Mesodermal cell (in vitro differentiated cells): ENCODE data around the gene SLC9B2.

Source experiments
- H3K27ac ChIP-seq: 2 replicates; pipeline ENCODE4 v1.7.0; 2013; ENCODE audit warnings: mild to moderate bottlenecking, low read depth, low read length, moderate library complexity; ENCODE audit not compliant: severe bottlenecking
- H3K36me3 ChIP-seq: 2 replicates; pipeline ENCODE4 v1.7.1; 2013; ENCODE audit warnings: mild to moderate bottlenecking, low read length, moderate library complexity; ENCODE audit not compliant: control insufficient read depth, insufficient read depth
- H3K4me1 ChIP-seq: one replicate; pipeline ENCODE4 v1.7.1; 2013; ENCODE audit warnings: mild to moderate bottlenecking, low read length; ENCODE audit not compliant: insufficient read depth, control insufficient read depth, poor library complexity, severe bottlenecking
- H3K4me3 ChIP-seq: 2 replicates; pipeline ENCODE4 v1.7.0; 2013; ENCODE audit warnings: low read length, control low read depth, mild to moderate bottlenecking; ENCODE audit not compliant: insufficient read depth, poor library complexity, severe bottlenecking; ENCODE audit errors: extremely low read depth
- H3K9me3 ChIP-seq: 2 replicates; pipeline ENCODE4 v1.7.1; 2013; ENCODE audit warnings: mild to moderate bottlenecking, low read length, moderate library complexity; ENCODE audit not compliant: control insufficient read depth
- WGBS, 2 experiments: methylation state at CpG; one replicate each; pipeline ENCODE4 v1.1.5; 2013; ENCODE audit warnings: missing lambda C conversion rate in 2 of 2; ENCODE audit not compliant: insufficient coverage in 2 of 2; 5-methylcytosine and 5-hydroxymethylcytosine counted together

SLC9B2 gene

DNA sequence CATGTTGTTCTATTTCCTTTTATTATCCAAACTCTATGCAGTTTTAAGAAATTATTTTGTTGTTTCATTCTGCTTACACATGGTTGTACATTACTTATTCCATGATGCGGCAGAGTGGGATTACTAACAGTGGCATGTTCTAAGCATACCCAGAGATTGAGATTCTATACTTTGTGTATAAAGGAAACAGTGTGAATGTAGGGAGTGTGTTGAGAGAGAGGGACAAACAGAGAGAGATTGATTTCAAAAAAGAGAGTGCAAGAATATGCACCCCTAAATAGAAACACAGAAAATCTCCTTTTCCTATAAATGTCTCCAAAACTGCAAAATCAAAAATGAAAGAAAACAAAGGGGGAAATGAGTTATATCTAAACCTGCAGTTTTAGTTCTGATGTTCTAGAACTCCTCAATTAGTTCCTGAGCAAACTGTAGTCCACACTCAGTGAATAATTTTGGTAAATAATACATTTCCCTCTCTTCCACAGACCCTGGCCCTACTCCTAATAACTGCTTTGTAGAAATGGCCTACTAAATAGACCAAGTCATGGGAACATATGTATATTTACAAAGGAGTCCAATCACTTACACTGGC, 88.0 kb downstream of the SLC9B2 start:
- 100% methylated on average over 1 of the region's 1 CpG; no CpG with 5 or more reads in 1 of the 2 experiments for WGBS, 2 experiments
- Histone ChIP-seq H3K9me3 (peaks cover 2% of the 10 kb centered on the region), H3K4me1 (no peaks in the 10 kb centered on the region), H3K36me3 (no peaks in the 10 kb centered on the region), H3K27ac (no peak overlapping the region), H3K4me3 (no peak overlapping the region)

DNA sequence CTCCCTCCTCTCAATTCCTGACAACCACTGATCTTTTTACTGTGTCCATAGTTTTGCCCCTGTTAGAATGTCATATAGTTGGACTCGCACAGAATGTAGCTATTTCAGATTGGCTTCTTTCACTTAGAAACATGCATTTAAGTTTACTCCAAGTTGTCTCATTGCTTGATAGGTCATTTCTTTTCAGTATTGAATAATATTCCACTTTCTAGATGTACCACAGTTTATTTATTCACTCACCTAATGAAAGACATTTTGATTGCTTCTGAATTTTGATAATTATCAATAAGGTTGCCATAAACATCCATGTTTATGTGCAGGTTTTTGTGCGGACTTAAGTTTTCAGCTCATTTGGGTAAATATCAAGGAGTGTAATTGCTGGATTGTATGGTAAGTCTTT, 95.6 kb downstream of the SLC9B2 start:
- no peaks in the 10 kb centered on the region for H3K36me3 ChIP-seq
- no peaks in the 10 kb centered on the region for H3K9me3 ChIP-seq
- no peak overlapping the region for H3K27ac ChIP-seq
- H3K4me3 ChIP-seq = no peak overlapping the region
- no peaks in the 10 kb centered on the region for H3K4me1 ChIP-seq
- 50 to 100% methylated on average over 1 to 2 of the region's 2 CpGs for WGBS, 2 experiments
